Gastrocnemius medialis (tissue), 4 donors: Measurements from ENCODE around the gene CHKB.

ENCODE experiments used
- CTCF ChIP-seq, 5 experiments: fragments of 450-650 bp in 3 of 5; fragments of 200-600 bp in 2 of 5; sonication (generic) in 2 of 5; IDR thresholded peaks in 4 of 5; conservative IDR thresholded peaks in 1 of 5; 1 replicate in 4 of 5; 2 replicates in 1 of 5; pipeline ENCODE4 v1.5.1; 2016 to 2019; ENCODE audit warnings: antibody characterized with exemption in 5 of 5, mild to moderate bottlenecking in 3 of 5, moderate library complexity in 3 of 5
- POLR2A ChIP-seq, 2 donors: fragments of 450-650 bp; IDR thresholded peaks; one replicate each; pipeline ENCODE4 v1.6.1; 2017; ENCODE audit warnings: antibody characterized with exemption in 2 of 2, mild to moderate bottlenecking in 2 of 2, moderate library complexity in 2 of 2

GRCh38 chr22:50578776-50579310 lies 3.8 kb downstream of the CHKB start:
- no peak for TF ChIP-seq POLR2A (IDR thresholded peaks at IDR 0.05)
- TF ChIP-seq CTCF (IDR thresholded peaks at IDR 0.05 in 4 of 5, conservative IDR thresholded peaks at IDR 0.05 in 1 of 5): no peak
